ENCODE results near the gene CASP10. TPM values are rescaled to one million over a fixed set of nuclear protein-coding genes. Genes with fewer than 3 reads are reported as not detected.

Gene CASP10
- total and polyA plus RNA-seq, 2 of the 8 experiments (the other 6 are each of a cell fraction or from before 2014, with no cell fraction given): 2.3 to 4.0 TPM

GRCh38 chr2:201204655-201205514 lies 21.9 kb downstream of the CASP10 start (continued):
- TF ChIP-seq RAD21 (IDR thresholded peaks at IDR 0.05 in 1 of 2, conservative IDR thresholded peaks at IDR 0.05 in 1 of 2; ENCODE audit: low read depth in 2 of 2, low read length in 2 of 2) (no peak), CBX5 (IDR thresholded peaks at IDR 0.05; ENCODE audit: low read depth, low read length) (no peak), CBX8 (IDR thresholded peaks at IDR 0.05; ENCODE audit: borderline replicate concordance, low read depth, low read length) (no peak), SRF (IDR thresholded peaks at IDR 0.05; ENCODE audit: low read depth, low read length) (no peak), NRF1 (IDR thresholded peaks at IDR 0.05; ENCODE audit: low read depth, low read length) (no peak), SP4 (IDR thresholded peaks at IDR 0.05; ENCODE audit: low read length) (no peak), PHF8 (conservative IDR thresholded peaks at IDR 0.05; ENCODE audit: low read depth, low read length) (no peak), EGR1 (IDR thresholded peaks at IDR 0.05; ENCODE audit: borderline replicate concordance, low read depth, low read length) (no peak)

All from H1 (cell line).